DND-41 (cell line): ENCODE data around the gene BAZ1A.

Source experiments
- EZH2 ChIP-seq: IDR thresholded peaks from 3 replicates; pipeline ENCODE4 v1.6.1; 2012; ENCODE audit warnings: borderline replicate concordance, low read depth, mild to moderate bottlenecking, moderate library complexity, low read length, inconsistent platforms; ENCODE audit not compliant: severe bottlenecking
- TF ChIP-seq, protein P1 (sequence below): IDR thresholded peaks from 2 replicates; pipeline ENCODE4 v1.5.1; 2012; ENCODE audit warnings: borderline replicate concordance, low read length, moderate library complexity, mild to moderate bottlenecking; ENCODE audit not compliant: poor library complexity, severe bottlenecking; ENCODE audit errors: extremely low read depth

DNA sequence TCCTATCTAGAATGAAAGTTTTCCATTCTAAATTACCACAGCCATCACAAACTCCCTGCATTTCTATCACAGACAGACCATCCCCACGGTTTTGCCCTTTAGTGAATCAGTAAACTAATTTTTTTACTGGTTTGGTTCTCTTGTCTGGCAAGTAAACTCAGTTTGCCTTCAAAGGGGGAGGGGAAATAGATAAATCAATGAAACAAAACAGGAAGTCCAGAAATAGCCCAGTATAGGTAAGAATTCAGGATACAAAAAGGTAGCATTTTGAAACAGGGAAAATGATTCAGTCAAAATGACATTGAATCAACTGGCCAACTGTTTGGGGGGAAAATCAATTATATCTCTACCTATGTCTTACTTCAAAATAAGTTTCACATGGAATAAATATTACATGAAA lies 15.8 kb upstream of the BAZ1A start:
- TF ChIP-seq, protein P1, sequence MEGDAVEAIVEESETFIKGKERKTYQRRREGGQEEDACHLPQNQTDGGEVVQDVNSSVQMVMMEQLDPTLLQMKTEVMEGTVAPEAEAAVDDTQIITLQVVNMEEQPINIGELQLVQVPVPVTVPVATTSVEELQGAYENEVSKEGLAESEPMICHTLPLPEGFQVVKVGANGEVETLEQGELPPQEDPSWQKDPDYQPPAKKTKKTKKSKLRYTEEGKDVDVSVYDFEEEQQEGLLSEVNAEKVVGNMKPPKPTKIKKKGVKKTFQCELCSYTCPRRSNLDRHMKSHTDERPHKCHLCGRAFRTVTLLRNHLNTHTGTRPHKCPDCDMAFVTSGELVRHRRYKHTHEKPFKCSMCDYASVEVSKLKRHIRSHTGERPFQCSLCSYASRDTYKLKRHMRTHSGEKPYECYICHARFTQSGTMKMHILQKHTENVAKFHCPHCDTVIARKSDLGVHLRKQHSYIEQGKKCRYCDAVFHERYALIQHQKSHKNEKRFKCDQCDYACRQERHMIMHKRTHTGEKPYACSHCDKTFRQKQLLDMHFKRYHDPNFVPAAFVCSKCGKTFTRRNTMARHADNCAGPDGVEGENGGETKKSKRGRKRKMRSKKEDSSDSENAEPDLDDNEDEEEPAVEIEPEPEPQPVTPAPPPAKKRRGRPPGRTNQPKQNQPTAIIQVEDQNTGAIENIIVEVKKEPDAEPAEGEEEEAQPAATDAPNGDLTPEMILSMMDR: no peak
- no peak for TF ChIP-seq EZH2
